Smooth muscle cell (in vitro differentiated cells): Measurements from ENCODE around the gene NTHL1. TPM values are rescaled to one million over a fixed set of nuclear protein-coding genes. Genes with fewer than 3 reads are reported as not detected.

Source experiments
- DNase-seq: peaks from one replicate; lab custom pipeline; 2025; ENCODE audit not compliant: unreplicated experiment; lab: John Stamatoyannopoulos, UW
- H2AFZ ChIP-seq: fragments of 200-600 bp; sonication (generic); 2 replicates; pipeline ENCODE4 v1.6.0; 2016; ENCODE audit warnings: antibody characterized with exemption, low read depth, mild to moderate bottlenecking
- H3F3A ChIP-seq: fragments of 200-600 bp; sonication (generic); 2 replicates; pipeline ENCODE4 v1.6.0; 2017; ENCODE audit warnings: antibody characterized with exemption, low read depth
- H3K27ac ChIP-seq: fragments of 200-600 bp; sonication (generic); 2 replicates; pipeline ENCODE4 v1.5.1; 2016; ENCODE audit warnings: low read depth, mild to moderate bottlenecking
- H3K27me3 ChIP-seq: fragments of 200-600 bp; sonication (generic); 2 replicates; pipeline ENCODE4 v1.6.1; 2016; ENCODE audit warnings: low read depth, mild to moderate bottlenecking
- H3K36me3 ChIP-seq: fragments of 200-600 bp; sonication (generic); 2 replicates; pipeline ENCODE4 v1.5.1; 2016; ENCODE audit warnings: low read depth
- H3K4me1 ChIP-seq: fragments of 200-600 bp; sonication (generic); 2 replicates; pipeline ENCODE4 v1.5.1; 2016; ENCODE audit warnings: low read depth
- H3K4me2 ChIP-seq: fragments of 200-600 bp; sonication (generic); 2 replicates; pipeline ENCODE4 v1.6.0; 2016; ENCODE audit warnings: mild to moderate bottlenecking
- H3K4me3 ChIP-seq: fragments of 200-600 bp; sonication (generic); 2 replicates; pipeline ENCODE4 v1.5.1; 2016; ENCODE audit warnings: mild to moderate bottlenecking
- H3K79me2 ChIP-seq: fragments of 200-600 bp; sonication (generic); 2 replicates; pipeline ENCODE4 v1.6.0; 2016; ENCODE audit warnings: low read depth, mild to moderate bottlenecking
- H3K9ac ChIP-seq: fragments of 200-600 bp; sonication (generic); 2 replicates; pipeline ENCODE4 v1.6.0; 2016; ENCODE audit warnings: low read depth
- H3K9me3 ChIP-seq: fragments of 200-600 bp; sonication (generic); replicated peaks from 2 replicates; pipeline ENCODE4 v1.5.1; 2016; ENCODE audit warnings: low read depth
- H4K20me1 ChIP-seq: fragments of 200-600 bp; sonication (generic); 2 replicates; pipeline ENCODE4 v1.6.0; 2016; ENCODE audit warnings: low read depth
- WGBS: methylation state at CpG from one replicate; pipeline ENCODE4 v1.1.7; 2016; ENCODE audit warnings: low lambda C conversion rate; 5-methylcytosine and 5-hydroxymethylcytosine counted together
- polyA plus RNA-seq: library from polyadenylated mRNA; unstranded; fragments of >200 nt; fragmentation: Nextera tagmentation; extraction: Ambion mirVana; gene quantifications from 2 replicates; pipeline ENCODE4 v1.2.1, GENCODE V29; 2016
- total RNA-seq: library from RNA; depleted of rRNA; stranded (reverse); fragments of >200 nt; gene quantifications from 2 replicates; pipeline ENCODE4 v1.2.3, GENCODE V29; 2014
- TF ChIP-seq, protein P1 (sequence below): fragments of 200-600 bp; sonication (generic); IDR thresholded peaks from 2 replicates; pipeline ENCODE4 v1.5.1; 2017; ENCODE audit warnings: borderline replicate concordance, mild to moderate bottlenecking, antibody characterized with exemption; ENCODE audit not compliant: insufficient read depth, poor library complexity, severe bottlenecking

NTHL1 gene
- total and polyA plus RNA-seq, 2 experiments from 2014 or later = 23.8 to 39.3 TPM

DNA sequence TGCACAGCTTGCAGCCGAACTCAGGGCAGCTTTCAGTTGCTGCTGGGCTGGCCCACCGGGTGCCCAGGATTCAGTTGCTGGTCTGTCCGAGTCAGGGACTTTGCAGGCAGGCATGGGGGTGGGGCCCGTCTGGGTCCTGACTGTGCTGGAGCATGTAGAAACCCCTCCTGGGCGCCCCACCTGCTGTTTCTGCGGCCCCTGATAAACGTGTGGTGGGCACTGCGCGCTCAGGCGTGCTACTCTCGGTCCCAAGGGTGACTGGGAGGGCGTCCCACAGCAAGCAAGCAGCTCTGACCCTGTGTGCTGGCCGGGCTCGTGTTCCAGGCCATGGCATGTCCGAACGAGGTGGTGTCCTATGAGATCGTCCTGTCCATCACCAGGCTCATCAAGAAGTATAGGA lies 12.7 kb upstream of the NTHL1 start:
- H3K27me3 ChIP-seq = no peaks in the 10 kb centered on the region
- H3F3A ChIP-seq = no peaks in the 10 kb centered on the region
- no peaks in the 10 kb centered on the region for H4K20me1 ChIP-seq
- no peaks in the 10 kb centered on the region for H3K79me2 ChIP-seq
- no peak for DNase-seq
- H2AFZ ChIP-seq = no peak overlapping the region
- no peak overlapping the region for H3K4me2 ChIP-seq
- H3K9me3 ChIP-seq = no peaks in the 10 kb centered on the region
- no peak overlapping the region for H3K9ac ChIP-seq
- no peak overlapping the region for H3K4me3 ChIP-seq
- no peaks in the 10 kb centered on the region for H3K36me3 ChIP-seq
- H3K27ac ChIP-seq = no peak overlapping the region
- TF ChIP-seq, protein P1, sequence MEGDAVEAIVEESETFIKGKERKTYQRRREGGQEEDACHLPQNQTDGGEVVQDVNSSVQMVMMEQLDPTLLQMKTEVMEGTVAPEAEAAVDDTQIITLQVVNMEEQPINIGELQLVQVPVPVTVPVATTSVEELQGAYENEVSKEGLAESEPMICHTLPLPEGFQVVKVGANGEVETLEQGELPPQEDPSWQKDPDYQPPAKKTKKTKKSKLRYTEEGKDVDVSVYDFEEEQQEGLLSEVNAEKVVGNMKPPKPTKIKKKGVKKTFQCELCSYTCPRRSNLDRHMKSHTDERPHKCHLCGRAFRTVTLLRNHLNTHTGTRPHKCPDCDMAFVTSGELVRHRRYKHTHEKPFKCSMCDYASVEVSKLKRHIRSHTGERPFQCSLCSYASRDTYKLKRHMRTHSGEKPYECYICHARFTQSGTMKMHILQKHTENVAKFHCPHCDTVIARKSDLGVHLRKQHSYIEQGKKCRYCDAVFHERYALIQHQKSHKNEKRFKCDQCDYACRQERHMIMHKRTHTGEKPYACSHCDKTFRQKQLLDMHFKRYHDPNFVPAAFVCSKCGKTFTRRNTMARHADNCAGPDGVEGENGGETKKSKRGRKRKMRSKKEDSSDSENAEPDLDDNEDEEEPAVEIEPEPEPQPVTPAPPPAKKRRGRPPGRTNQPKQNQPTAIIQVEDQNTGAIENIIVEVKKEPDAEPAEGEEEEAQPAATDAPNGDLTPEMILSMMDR = no peak
- 93% methylated on average over 17 of the region's 17 CpGs for WGBS
- H3K4me1 ChIP-seq = no peaks in the 10 kb centered on the region

DNA sequence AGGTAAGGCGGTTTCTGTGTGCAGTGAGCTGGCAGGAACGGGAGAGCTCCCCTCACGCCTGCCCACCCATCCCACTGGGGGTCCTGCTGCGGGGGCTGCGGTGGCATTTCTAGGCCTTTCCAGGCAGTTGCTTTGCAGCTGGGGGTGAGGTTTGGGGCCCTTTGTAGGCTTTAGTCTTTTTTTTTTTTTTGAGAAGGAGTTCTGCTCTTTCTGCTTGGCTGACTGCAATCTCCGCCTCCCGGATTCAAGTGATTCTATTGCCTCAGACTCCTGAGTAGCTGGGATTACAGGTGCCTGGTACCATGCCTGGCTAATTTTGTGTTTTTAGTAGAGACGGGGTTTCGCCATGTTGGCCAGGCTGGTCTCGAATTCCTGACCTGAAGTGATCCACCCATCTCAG lies 11.2 kb upstream of the NTHL1 start:
- no peaks in the 10 kb centered on the region for H3K27me3 ChIP-seq
- 95% methylated on average over 10 of the region's 10 CpGs for WGBS
- H3K4me1 ChIP-seq = no peaks in the 10 kb centered on the region
- H3K9me3 ChIP-seq = no peaks in the 10 kb centered on the region
- no peaks in the 10 kb centered on the region for H3K36me3 ChIP-seq
- H3K4me2 ChIP-seq = no peak overlapping the region
- no peak for DNase-seq
- H3F3A ChIP-seq = no peaks in the 10 kb centered on the region
- no peaks in the 10 kb centered on the region for H3K79me2 ChIP-seq
- no peaks in the 10 kb centered on the region for H4K20me1 ChIP-seq
- TF ChIP-seq, protein P1 = no peak
- H3K4me3 ChIP-seq = no peak overlapping the region
- H2AFZ ChIP-seq = no peak overlapping the region
- no peak overlapping the region for H3K9ac ChIP-seq
- H3K27ac ChIP-seq = no peak overlapping the region

DNA sequence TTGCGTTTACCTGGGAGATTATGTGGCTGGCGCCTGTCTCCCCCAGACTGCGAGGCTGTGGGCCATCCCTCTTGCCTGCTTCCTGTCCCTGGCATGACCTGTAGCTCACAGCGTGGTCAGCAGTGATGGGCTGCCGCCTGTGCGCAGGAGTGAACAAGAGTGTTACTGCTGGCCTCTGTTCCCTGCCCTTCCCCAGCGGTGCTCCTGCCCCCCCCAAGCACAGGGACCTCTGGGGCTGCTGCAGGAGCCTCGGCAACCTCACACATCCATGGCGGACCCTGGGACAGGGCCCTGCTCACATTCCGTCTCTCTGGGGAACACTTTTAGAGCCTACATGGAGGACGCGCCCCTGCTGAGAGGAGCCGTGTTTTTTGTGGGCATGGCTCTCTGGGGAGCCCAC lies 10.8 kb upstream of the NTHL1 start:
- Histone ChIP-seq H3K9ac (no peak overlapping the region), H3K27me3 (no peaks in the 10 kb centered on the region), H3K4me3 (no peak overlapping the region), H3K9me3 (no peaks in the 10 kb centered on the region), H3K4me2 (no peak overlapping the region), H3K79me2 (no peaks in the 10 kb centered on the region), H3K27ac (no peak overlapping the region), H3K4me1 (no peaks in the 10 kb centered on the region), H2AFZ (no peak overlapping the region), H3F3A (no peaks in the 10 kb centered on the region), H4K20me1 (no peaks in the 10 kb centered on the region), H3K36me3 (no peaks in the 10 kb centered on the region)
- TF ChIP-seq, protein P1 = no peak
- DNase-seq = no peak
- 98% methylated on average over 13 of the region's 13 CpGs for WGBS

DNA sequence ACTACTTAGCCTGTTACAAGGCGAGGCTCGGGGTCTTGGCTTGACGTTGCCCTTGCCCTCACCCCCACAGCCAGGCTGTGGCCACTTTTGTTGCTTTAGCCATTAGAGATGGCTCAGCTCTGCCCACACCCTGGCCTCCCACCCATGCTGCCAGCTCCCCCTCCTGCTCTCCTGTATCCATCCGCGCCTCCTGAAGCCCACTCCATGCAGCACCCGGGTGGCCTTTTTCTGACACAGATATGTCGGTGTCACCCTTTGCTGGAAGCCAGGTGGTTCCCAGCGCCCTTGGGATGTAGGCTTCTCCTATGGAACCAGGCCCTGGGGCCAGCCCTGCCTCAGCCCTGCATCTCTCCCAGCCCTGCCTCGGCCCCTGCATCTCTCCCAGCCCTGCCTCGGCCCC lies 9.8 kb upstream of the NTHL1 start:
- Histone ChIP-seq H3K4me1 (no peaks in the 10 kb centered on the region), H3F3A (no peaks in the 10 kb centered on the region), H3K36me3 (no peaks in the 10 kb centered on the region), H3K79me2 (no peaks in the 10 kb centered on the region), H3K27me3 (no peaks in the 10 kb centered on the region), H2AFZ (no peak overlapping the region), H3K9me3 (no peaks in the 10 kb centered on the region), H3K4me3 (no peak overlapping the region), H4K20me1 (no peaks in the 10 kb centered on the region), H3K4me2 (no peak overlapping the region), H3K9ac (no peak overlapping the region), H3K27ac (no peak overlapping the region)
- TF ChIP-seq, protein P1 = no peak
- DNase-seq = no peak
- 94% methylated on average over 8 of the region's 10 CpGs for WGBS
